GM18951 (cell line): ENCODE results near the gene CAPSL.
"Not testable (repeated sequence)": the region's sequence is repeated elsewhere in the genome, so short reads cannot be mapped to it uniquely, and the experiment has no call there.

Source experiments
- POLR2A ChIP-seq: IDR thresholded peaks from 4 replicates; pipeline ENCODE4 v1.6.1; 2011; ENCODE audit warnings: mild to moderate bottlenecking; ENCODE audit not compliant: insufficient read length, insufficient read depth; ENCODE audit errors: extremely low read depth
- in situ Hi-C: fragments of 300-500 bp; cut with MboI; formaldehyde crosslinking; loops from one replicate; pipeline ENCODE4 v1.12.0; 2022; ENCODE audit warnings: low sequenced_read_pairs, mixed read lengths, inconsistent platforms; ENCODE audit not compliant: unreplicated experiment

CAPSL gene

DNA sequence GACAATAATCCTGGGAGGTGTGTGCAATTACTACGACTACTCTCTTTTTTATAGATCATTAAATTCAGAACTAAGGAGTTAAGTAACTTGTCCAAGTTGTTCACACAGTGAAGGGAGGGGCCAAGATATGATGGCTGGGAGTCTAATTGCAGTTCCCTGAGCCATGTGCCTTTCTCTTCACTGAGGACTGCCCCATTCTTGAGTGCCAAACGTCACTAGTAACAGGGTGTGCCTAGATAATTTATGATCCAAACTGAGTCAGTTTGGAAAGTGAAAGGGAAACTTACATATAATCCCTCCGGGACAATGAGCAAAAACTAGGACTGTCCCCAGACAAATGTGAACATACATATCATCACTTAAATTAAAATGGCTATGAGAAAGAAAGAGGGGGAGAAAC lies 61.5 kb downstream of the CAPSL start:
- in situ Hi-C loops, result no loop called here

DNA sequence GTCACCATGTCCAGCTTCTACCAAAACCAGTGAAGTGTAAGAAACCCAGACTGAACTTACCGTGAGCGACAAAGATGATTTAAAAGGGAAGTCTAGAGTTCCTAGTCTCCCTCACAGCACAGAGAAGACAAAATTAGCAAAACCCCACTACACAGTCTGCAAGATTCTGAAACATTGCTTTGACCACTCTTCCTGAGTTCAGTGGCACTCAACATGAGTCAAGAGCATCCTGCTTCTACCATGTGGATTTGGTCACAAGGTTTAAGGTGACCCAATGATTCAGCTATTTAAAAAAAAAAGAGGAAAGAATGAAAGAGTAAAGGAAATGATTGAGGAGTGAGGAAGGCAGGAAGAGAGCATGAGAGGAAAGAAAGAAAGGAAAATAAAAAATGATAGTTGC lies 62.0 kb downstream of the CAPSL start:
- in situ Hi-C loops, result no loop called here

More for the DNA sequence above, 61.5 kb downstream of the CAPSL start:
- no peak for TF ChIP-seq POLR2A

GRCh38 chr5:35870605-35871004 lies 67.8 kb downstream of the CAPSL start:
- in situ Hi-C loops, result no loop called here
- TF ChIP-seq POLR2A, result no peak

More for the DNA sequence above, 62.0 kb downstream of the CAPSL start:
- no peak for TF ChIP-seq POLR2A

DNA sequence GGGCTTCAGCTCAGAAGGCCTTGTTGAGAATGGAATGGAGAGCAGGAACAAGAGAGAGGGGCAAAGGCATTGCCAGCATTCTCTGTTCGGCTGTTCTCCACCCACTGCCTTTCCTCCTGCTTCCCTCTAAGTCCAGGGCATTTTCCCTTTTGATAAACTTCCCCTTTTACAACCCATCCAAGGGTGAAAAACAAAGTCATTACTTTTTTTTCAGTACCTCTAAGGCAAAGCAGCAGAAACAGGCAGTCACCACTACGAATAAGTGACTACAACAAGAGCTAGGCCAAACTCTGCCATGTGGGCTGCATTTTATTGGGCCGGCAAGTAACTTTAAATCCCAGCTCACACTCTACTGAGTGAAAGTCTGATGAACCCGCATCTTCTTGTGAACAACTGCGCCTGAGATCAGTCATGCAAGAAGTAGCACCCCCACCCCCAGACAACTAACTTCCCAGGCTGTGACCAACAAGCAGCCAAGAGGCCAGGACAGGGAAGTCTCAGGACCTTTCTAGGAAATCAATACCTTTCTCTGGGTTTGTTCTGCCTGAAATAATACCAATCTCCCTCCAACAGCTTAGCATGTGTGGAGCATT lies 68.6 kb downstream of the CAPSL start:
- in situ Hi-C loops, result no loop called here
- no peak for TF ChIP-seq POLR2A

DNA sequence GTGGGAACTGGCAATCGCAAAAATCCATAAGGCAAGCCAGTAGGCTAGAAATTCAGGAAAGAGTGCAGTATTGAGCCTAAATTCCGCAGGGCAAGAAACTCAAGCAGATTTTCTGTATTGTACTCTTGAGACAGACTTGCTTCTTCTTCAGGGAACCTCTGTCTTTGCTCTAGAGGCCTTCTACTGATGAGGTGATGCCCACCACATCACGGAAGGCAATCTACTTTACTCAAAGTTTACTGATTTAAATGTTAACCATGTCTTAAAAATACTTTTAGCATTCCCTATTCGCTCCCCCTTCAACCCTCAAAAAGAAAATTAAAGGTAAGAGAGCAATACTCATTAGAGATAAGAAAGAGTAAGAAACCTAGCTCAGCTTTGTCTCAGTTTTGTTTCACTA lies 70.4 kb downstream of the CAPSL start:
- in situ Hi-C loops, result no loop called here
- no peak for TF ChIP-seq POLR2A

DNA sequence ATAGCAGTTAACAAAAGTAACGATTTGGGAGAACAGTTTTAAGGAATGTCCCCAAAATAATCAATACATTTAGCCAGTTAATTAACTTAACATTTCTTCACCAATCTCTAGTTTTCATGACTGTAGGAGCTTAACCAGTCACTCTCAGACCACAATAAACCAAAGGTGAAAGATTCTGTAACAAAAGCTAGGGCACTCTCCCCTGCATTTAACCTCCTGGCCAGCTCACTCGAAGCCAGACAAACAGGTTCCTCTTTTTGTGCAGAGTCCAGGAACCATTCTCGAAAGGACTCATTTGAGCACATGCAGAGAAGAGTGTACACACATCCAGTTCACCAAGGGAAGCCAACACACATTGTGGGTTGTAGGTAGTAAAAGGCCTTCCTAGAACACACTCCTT lies 75.3 kb downstream of the CAPSL start:
- TF ChIP-seq POLR2A, result no peak

GRCh38 chr5:35862126-35862525 lies 76.3 kb downstream of the CAPSL start:
- TF ChIP-seq POLR2A, result no peak
- in situ Hi-C loops, result no loop called here

More for the DNA sequence above, 75.3 kb downstream of the CAPSL start:
- in situ Hi-C loops, result no loop called here

- no peak for TF ChIP-seq POLR2A
- in situ Hi-C loops, result no loop called here
Observed at GRCh38 chr5:35861718-35862117, 76.7 kb downstream of the CAPSL start.

- no peak for TF ChIP-seq POLR2A
- in situ Hi-C loops, result no loop called here
Observed at GRCh38 chr5:35860686-35861085, 77.7 kb downstream of the CAPSL start.

DNA sequence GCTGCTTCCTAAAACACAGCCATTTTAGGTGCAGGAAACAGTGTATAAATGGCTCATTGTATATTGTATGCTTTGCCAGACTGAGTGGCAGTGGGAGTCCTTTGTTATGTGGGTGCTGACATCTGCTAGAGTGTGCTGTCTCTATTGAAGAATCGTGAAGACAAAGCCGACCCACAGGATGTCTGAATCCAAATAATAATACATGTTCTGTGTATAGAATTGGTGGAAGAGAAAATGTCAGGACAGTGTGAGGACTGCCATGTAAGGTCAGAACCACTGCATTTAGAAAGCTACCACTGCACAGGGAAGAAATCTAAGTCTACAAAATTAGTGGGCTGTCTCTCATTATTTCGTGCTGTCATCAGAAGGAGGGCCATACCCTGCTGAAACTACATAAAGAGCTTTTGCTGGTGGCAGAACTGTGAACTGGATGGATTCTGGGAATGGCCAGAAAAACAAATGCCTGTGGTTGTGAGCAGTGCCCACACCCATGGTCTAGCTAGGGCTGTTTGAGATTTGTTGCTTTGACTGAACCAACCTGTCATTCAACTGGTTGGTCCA lies 79.2 kb downstream of the CAPSL start:
- TF ChIP-seq POLR2A, result no peak
- in situ Hi-C loops, result no loop called here

DNA sequence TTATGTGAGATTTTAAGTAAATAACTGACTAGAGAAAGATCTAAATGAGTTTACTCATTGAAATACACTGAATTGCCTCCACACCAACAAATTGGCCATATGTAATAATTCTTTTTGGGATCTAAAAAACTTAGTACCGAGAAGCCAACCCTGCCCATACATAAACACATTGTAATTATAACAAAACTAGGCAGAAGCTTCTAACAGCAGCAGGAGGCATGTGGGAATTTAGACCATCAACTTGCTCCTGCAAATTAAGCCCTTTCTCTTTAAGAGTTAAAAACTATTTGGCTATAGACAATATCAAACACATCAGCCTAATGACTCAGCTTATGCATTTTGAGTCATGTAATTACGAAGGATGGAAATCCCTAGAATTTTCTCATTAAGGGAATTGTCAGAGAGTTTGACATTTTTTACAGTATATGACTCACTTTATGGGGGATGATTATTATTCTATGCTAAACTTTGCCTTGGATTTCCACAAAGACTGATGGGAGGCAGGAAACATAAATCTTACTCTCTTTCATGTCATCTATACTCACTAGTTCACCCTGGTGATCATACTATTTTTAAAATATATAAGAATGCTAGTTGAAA lies 80.7 kb downstream of the CAPSL start:
- no peak for TF ChIP-seq POLR2A
- in situ Hi-C loops, result no loop called here

GRCh38 chr5:35856765-35857351 lies 81.6 kb downstream of the CAPSL start, which contains the start of gene IL7R:
Gene IL7R, plus strand, starts transcription at chr5:35856891. Its CDS starts 87 bp downstream, at chr5:35856978.
- no peak for TF ChIP-seq POLR2A
- in situ Hi-C loops, result no loop called here

- in situ Hi-C loops, result not testable (repeated sequence)
Observed at GRCh38 chr5:35856186-35856764, 82.1 kb downstream of the CAPSL start.
